ENCODE measurements around the gene ZIC2.

ZIC2 gene

DNA sequence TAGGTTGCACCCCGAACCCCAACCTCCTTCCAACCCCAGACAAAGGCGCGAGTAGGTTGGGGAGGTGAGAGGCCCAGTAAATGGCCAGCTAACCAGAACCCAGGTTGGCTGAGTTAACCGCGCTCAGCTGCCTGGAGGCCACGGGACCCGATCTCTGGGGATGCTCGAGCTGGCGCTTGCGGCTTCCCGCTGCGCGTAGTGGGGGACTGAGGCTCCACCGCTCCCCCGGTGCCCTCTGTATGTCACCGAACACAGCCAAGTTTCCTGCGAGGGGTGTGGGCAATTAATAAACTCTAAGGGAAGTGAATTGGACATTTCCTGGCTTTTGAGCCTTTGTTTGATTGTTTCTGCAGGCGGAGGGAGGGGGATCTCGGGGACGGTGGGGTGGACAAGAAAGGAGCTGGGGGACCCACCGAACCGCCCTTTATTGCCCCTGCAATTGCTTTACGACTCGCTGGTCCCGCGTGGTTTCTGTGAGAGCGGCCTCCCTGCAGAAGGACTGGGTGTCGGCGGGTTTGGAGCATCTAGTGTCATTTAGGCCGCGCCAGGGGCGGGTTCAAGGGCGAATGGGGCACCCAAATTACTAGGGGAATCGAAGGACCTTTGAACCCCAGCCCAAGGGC is 6.5 kb upstream of the ZIC2 start:
- no peak for DNase-seq (ENCODE audit: low read depth in 1 of 2, low spot score in 1 of 2)
- TF ChIP-seq, protein P1, sequence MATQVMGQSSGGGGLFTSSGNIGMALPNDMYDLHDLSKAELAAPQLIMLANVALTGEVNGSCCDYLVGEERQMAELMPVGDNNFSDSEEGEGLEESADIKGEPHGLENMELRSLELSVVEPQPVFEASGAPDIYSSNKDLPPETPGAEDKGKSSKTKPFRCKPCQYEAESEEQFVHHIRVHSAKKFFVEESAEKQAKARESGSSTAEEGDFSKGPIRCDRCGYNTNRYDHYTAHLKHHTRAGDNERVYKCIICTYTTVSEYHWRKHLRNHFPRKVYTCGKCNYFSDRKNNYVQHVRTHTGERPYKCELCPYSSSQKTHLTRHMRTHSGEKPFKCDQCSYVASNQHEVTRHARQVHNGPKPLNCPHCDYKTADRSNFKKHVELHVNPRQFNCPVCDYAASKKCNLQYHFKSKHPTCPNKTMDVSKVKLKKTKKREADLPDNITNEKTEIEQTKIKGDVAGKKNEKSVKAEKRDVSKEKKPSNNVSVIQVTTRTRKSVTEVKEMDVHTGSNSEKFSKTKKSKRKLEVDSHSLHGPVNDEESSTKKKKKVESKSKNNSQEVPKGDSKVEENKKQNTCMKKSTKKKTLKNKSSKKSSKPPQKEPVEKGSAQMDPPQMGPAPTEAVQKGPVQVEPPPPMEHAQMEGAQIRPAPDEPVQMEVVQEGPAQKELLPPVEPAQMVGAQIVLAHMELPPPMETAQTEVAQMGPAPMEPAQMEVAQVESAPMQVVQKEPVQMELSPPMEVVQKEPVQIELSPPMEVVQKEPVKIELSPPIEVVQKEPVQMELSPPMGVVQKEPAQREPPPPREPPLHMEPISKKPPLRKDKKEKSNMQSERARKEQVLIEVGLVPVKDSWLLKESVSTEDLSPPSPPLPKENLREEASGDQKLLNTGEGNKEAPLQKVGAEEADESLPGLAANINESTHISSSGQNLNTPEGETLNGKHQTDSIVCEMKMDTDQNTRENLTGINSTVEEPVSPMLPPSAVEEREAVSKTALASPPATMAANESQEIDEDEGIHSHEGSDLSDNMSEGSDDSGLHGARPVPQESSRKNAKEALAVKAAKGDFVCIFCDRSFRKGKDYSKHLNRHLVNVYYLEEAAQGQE (IDR thresholded peaks at IDR 0.05; ENCODE audit: insufficient replicate concordance, low read depth) = no peak
- TF ChIP-seq GABPA (IDR thresholded peaks at IDR 0.05; ENCODE audit: low read depth) (no peak), SPI1 (IDR thresholded peaks at IDR 0.05; ENCODE audit: borderline replicate concordance, low read depth) (no peak), POLR2AphosphoS5 (IDR thresholded peaks at IDR 0.05; ENCODE audit: low read depth) (no peak)
- TF ChIP-seq, protein P2, sequence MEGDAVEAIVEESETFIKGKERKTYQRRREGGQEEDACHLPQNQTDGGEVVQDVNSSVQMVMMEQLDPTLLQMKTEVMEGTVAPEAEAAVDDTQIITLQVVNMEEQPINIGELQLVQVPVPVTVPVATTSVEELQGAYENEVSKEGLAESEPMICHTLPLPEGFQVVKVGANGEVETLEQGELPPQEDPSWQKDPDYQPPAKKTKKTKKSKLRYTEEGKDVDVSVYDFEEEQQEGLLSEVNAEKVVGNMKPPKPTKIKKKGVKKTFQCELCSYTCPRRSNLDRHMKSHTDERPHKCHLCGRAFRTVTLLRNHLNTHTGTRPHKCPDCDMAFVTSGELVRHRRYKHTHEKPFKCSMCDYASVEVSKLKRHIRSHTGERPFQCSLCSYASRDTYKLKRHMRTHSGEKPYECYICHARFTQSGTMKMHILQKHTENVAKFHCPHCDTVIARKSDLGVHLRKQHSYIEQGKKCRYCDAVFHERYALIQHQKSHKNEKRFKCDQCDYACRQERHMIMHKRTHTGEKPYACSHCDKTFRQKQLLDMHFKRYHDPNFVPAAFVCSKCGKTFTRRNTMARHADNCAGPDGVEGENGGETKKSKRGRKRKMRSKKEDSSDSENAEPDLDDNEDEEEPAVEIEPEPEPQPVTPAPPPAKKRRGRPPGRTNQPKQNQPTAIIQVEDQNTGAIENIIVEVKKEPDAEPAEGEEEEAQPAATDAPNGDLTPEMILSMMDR (IDR thresholded peaks at IDR 0.05; ENCODE audit: insufficient read depth, low read length) = no peak
- Histone ChIP-seq H3K4me3 (replicated peaks; ENCODE audit: insufficient read depth, low read length) (no peak overlapping the region), H3K27me3 (ENCODE audit: insufficient read depth, poor library complexity, severe bottlenecking) (peaks cover 89% of the 10 kb centered on the region), H3K27ac (replicated peaks) (no peak overlapping the region)

DNA sequence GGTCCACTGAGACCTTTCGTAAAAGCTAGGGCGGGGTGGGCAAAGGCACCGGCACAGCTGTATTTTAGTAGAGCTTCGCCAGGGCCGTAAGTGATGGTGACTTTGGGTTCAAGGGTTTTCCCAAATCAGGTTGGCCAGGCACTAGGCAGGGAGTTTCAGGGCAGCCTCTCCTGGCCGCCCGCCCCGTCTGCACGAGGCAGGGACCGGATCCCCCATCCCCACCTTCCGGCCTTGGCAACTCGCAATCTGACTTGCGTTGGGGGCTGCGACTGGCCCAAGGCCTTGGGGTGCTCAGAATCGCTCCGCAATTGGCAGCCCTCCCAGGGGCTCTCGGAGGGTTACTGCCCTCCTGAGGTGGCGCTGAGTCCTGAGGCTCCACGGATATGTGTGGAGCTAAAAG is 6.0 kb upstream of the ZIC2 start:
- TF ChIP-seq, protein P2 (IDR thresholded peaks at IDR 0.05; ENCODE audit: insufficient read depth, low read length) = no peak
- TF ChIP-seq, protein P1 (IDR thresholded peaks at IDR 0.05; ENCODE audit: insufficient replicate concordance, low read depth) = no peak
- no peak for TF ChIP-seq SPI1 (IDR thresholded peaks at IDR 0.05; ENCODE audit: borderline replicate concordance, low read depth)
- no peak for TF ChIP-seq GABPA (IDR thresholded peaks at IDR 0.05; ENCODE audit: low read depth)
- TF ChIP-seq POLR2AphosphoS5 (IDR thresholded peaks at IDR 0.05; ENCODE audit: low read depth) = no peak
- Histone ChIP-seq H3K27me3 (ENCODE audit: insufficient read depth, poor library complexity, severe bottlenecking) (peaks cover 89% of the 10 kb centered on the region), H3K27ac (replicated peaks) (no peak overlapping the region), H3K4me3 (replicated peaks; ENCODE audit: insufficient read depth, low read length) (no peak overlapping the region)
- no peak for DNase-seq (ENCODE audit: low read depth in 1 of 2, low spot score in 1 of 2)

DNA sequence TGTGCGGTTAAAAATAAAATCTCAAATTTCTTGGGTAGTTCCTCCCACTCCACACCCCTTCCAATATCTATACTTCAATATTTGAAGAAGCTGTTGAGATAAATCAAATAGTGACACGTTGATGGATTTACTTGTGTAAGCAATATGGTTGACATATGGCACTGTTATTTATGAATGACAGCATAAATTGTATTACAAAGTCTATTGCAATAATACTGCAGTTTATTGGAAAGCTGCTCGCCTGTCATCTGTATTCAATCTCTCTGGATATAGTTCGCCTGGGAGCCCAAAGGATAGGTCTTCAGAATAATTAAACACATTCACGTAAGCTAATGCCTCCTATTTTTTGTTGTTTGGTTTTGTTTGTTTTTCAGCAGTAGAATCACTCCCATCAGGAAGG is 5.0 kb upstream of the ZIC2 start:
- no peak for DNase-seq (ENCODE audit: low read depth in 1 of 2, low spot score in 1 of 2)
- TF ChIP-seq, protein P2 (IDR thresholded peaks at IDR 0.05; ENCODE audit: insufficient read depth, low read length) = no peak
- TF ChIP-seq, protein P1 (IDR thresholded peaks at IDR 0.05; ENCODE audit: insufficient replicate concordance, low read depth) = no peak
- TF ChIP-seq SPI1 (IDR thresholded peaks at IDR 0.05; ENCODE audit: borderline replicate concordance, low read depth) = no peak
- no peak for TF ChIP-seq POLR2AphosphoS5 (IDR thresholded peaks at IDR 0.05; ENCODE audit: low read depth)
- TF ChIP-seq GABPA (IDR thresholded peaks at IDR 0.05; ENCODE audit: low read depth) = no peak
- peaks cover 91% of the 10 kb centered on the region for H3K27me3 ChIP-seq (ENCODE audit: insufficient read depth, poor library complexity, severe bottlenecking)
- no peak overlapping the region for H3K4me3 ChIP-seq (replicated peaks; ENCODE audit: insufficient read depth, low read length)
- H3K27ac ChIP-seq (replicated peaks) = no peak overlapping the region

Measured in HL-60 (cell line).